GM20000 (cell line): Measurements from ENCODE around the gene JADE3.

Experiments used
- DNase-seq: peaks from one replicate; pipeline ENCODE4 v3.0.0; 2012; ENCODE audit warnings: low spot score
- CTCF ChIP-seq: IDR thresholded peaks from 2 replicates; pipeline ENCODE4 v1.5.1; 2012; ENCODE audit warnings: mild to moderate bottlenecking, control low read depth; ENCODE audit errors: extremely low read depth, missing control alignments

JADE3 gene

DNA sequence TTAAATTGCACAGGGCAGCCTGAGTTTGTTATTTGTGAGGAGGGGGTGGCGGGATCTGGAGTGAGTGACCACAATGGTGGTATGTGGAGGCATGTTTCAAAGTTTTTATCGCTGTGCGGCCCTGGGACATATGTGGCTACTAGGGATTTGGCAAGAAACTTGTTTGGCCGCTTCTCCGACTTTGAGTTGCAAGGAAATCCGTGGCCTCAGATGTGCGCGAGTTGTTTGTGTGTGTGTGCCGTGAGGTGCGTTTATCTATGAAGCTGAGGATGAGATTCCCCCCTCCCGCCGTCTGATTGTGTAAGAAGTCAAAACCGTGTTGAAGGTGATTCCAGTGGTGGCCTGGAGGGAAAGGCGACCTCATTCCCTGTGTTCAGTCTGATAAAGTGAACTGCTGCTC, 1.4 kb downstream of the JADE3 start:
- DNase-seq = no peak

DNA sequence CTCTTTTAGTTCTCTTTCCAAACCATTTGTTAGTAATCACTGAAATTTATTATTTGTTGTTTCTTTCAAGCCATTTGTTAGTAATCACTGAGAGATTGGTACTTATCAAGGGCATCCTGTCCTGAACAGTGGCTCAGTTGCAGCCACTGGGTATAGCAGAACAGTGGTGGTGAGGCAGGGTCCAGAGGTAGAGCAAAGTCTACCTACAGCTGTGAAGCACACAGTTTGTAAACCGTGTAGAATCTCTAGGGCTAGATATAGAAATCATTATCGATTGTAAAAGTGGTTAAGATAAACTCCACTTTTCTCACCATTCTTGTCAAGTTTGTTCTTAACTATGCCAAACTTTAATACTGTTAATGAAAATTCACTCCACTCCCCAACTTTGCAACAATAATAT, 4.1 kb downstream of the JADE3 start:
- DNase-seq = no peak
- no peak for TF ChIP-seq CTCF

More for the DNA sequence above, 1.4 kb downstream of the JADE3 start:
- TF ChIP-seq CTCF = no peak

DNA sequence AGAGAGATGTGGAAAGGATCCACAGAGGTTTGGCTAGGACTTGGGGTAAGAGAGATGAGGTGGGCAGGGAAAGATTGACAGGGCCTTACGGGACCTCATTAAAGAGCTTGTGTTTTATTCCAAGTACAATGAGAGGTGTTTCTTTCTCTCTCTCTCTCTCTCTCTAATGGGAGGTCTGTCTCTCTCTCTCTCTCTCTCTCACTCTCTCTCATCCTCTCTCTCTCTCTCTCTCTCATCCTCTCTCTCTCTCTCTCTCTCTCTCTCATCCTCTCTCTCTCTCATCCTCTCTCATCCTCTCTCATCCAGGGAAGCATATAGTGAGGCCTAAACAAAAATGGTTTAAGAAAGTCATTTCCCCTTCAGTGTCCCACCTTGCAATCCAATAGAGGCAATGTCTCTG, 5.4 kb downstream of the JADE3 start:
- no peak for DNase-seq
- TF ChIP-seq CTCF = no peak

GRCh38 chrX:46918434-46918833, 6.2 kb downstream of the JADE3 start:
- no peak for TF ChIP-seq CTCF
- DNase-seq = no peak

DNA sequence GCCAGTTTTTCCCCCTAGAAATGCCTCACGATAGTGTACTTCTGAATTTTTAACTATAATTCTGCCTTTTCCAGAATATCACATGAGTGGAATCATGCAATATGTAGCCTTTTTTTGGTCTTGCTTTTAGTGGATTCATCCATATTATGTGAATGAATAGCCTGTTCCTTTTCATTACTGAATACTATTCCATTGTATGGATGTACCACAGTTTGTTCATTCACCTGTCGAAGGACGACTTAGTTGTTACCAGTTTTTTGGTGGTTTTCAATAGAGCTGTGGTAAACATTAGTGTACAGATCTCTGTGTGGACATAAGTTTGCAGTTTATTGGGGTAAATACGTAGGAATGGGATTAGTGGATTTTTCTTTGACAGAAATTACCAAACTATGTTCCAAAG, 8.0 kb downstream of the JADE3 start:
- DNase-seq = no peak
- TF ChIP-seq CTCF = no peak

GRCh38 chrX:46922611-46923010, 10.4 kb downstream of the JADE3 start:
- DNase-seq = no peak
- no peak for TF ChIP-seq CTCF

DNA sequence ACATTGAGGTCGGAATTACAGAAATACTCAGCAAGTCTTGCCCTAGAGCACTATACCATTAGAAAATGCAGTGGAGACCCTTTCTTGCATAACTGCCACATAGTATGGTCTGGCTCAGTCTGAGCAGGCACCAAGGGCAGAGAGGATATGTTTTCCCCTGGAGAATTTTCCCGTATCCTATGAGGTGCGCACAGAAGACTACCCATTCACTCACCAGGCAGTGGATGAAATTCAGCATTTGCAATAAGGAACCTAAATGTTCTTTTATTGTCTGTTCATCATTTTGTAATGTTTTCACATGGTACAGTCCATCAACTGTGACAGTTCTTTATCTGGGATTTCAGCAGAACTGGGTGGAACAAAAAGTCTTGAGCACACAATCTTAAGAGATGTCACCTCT, 15.5 kb downstream of the JADE3 start:
- no peak for DNase-seq
- no peak for TF ChIP-seq CTCF
